Heart right ventricle (tissue), 16 donors: Measurements from ENCODE around the gene PLSCR1. TPM values are rescaled to one million over a fixed set of nuclear protein-coding genes. Genes with fewer than 3 reads are reported as not detected.

Source experiments
- ATAC-seq, 8 donors: fragments of 200-7000 bp; cut with Tn5 transposase; one replicate each; pipeline ENCODE4 v1.9.1; 2020; ENCODE audit warnings: mild to moderate bottlenecking in 8 of 8, moderate library complexity in 8 of 8, moderate number of reproducible peaks in 1 of 8
- DNase-seq, 2 donors: peaks; one replicate each; pipeline ENCODE4 v3.0.0-alpha.2; 2020
- H3K27ac ChIP-seq, 10 donors: fragments of 200-600 bp; sonication (generic) in 2 of 10; one replicate each; pipeline versions ENCODE4 v1.5.0 to v1.8.0; 2020 to 2022; ENCODE audit warnings: mild to moderate bottlenecking in 3 of 10
- H3K27me3 ChIP-seq, 7 donors: fragments of 200-600 bp; one replicate each; pipeline ENCODE4 v1.8.0; 2021 to 2022; ENCODE audit warnings: mild to moderate bottlenecking in 2 of 7
- H3K36me3 ChIP-seq, 9 donors: fragments of 200-600 bp; sonication (generic) in 1 of 9; one replicate each; pipeline versions ENCODE4 v1.5.0 to v1.8.0; 2020 to 2022; ENCODE audit warnings: mild to moderate bottlenecking in 2 of 9
- H3K4me1 ChIP-seq, 9 donors: fragments of 200-600 bp; sonication (generic) in 1 of 9; one replicate each; pipeline versions ENCODE4 v1.5.0 to v1.8.0; 2020 to 2022; ENCODE audit warnings: mild to moderate bottlenecking in 4 of 9
- H3K4me3 ChIP-seq, 10 donors: fragments of 200-600 bp; sonication (generic) in 2 of 10; one replicate each; pipeline versions ENCODE4 v1.5.0 to v1.8.0; 2020 to 2022; ENCODE audit warnings: mild to moderate bottlenecking in 7 of 10, moderate library complexity in 2 of 10
- H3K9me3 ChIP-seq, 11 donors: fragments of 200-600 bp in 10 of 11; sonication (generic) in 2 of 11; one replicate each; pipeline versions ENCODE4 v1.5.0 to v1.8.0; 2013 to 2022; ENCODE audit warnings: mild to moderate bottlenecking in 2 of 11, control low read depth in 1 of 11, moderate library complexity in 1 of 11
- CTCF ChIP-seq, 9 donors: fragments of 200-600 bp; sonication (generic) in 2 of 9; IDR thresholded peaks; one replicate each; pipeline versions ENCODE4 v1.5.0 to v1.8.0; 2021 to 2022; ENCODE audit warnings: antibody characterized with exemption in 9 of 9, mild to moderate bottlenecking in 5 of 9, moderate library complexity in 1 of 9
- WGBS, 2 donors: extraction: QIAGEN DNeasy Blood & Tissue Kit; methylation state at CpG; one replicate each; pipeline ENCODE4 v1.1.7; 2013; ENCODE audit warnings: inconsistent platforms in 1 of 2; 5-methylcytosine and 5-hydroxymethylcytosine counted together
- intact Hi-C, 10 donors: fragments of 100-400 bp; cut with DNase I; formaldehyde crosslinking; loops; one replicate each; pipeline versions ENCODE4 v1.11.1 to v1.14.2; 2022
- polyA plus RNA-seq, 2 donors: library from polyadenylated mRNA; stranded (reverse); fragments of 200-250 nt; gene quantifications; one replicate each; pipeline ENCODE4 v1.2.3, GENCODE V29; 2013
- total RNA-seq, 10 donors: library from RNA; stranded (reverse); fragmentation: NEBNext Ultra II Directional in 3 of 10; extraction: Animal tissue kit (Norgen Biotek cat#: 25700) in 3 of 10; gene quantifications; one replicate each; pipeline versions ENCODE4 v1.2.1 to v1.2.4, GENCODE V29; 2021 to 2023
- donor health status: Arrhythmogenic right ventricular cardiomyopathy.
- donor health status: ischemic (EF 13 %, LVEDD 7.1; RV severe dilation, severe dysfunction).
- donor health status: healthy with polysubstance abuse.
- donor health status: DM: no; HTN: yes; CAD: no.
- donor health status: DM: no; HTN: no; CAD: no.
- donor health status: ischemic (EF 25% LVEDD 6.9; RV normal size, moderate dysfunction).
- donor health status: ischemic (EF 25% LVEDD 5.7; RV mildly dilated, moderate dysfunction).
- donor health status: healthy.
- donor health status: DM: yes; HTN: yes; CAD: no.
- donor health status: Ischemic cardiomyopathy.
- donor health status: ischemic (EF 35%, LVEDD 5.7; RV mildly dilated, moderate dysfunction).
- donor health status: nonischemic (EF 11% LVEDD 7.7; RV severe dilation, severe dysfunction).
- donor health status: DM: yes; HTN: yes; CAD: no.
- donor health status: PGD.
- donor health status: ischemic (EF 29% LVEDD 5.4; RV normal size, mild dysfunction).
- donor health status: nonischemic (EF 23%, LVEDD 6.1; RV moderate dilation, normal function).

Gene PLSCR1
- total and polyA plus RNA-seq, 12 donors = 11.7 to 72.6 (median 20.9) TPM

DNA sequence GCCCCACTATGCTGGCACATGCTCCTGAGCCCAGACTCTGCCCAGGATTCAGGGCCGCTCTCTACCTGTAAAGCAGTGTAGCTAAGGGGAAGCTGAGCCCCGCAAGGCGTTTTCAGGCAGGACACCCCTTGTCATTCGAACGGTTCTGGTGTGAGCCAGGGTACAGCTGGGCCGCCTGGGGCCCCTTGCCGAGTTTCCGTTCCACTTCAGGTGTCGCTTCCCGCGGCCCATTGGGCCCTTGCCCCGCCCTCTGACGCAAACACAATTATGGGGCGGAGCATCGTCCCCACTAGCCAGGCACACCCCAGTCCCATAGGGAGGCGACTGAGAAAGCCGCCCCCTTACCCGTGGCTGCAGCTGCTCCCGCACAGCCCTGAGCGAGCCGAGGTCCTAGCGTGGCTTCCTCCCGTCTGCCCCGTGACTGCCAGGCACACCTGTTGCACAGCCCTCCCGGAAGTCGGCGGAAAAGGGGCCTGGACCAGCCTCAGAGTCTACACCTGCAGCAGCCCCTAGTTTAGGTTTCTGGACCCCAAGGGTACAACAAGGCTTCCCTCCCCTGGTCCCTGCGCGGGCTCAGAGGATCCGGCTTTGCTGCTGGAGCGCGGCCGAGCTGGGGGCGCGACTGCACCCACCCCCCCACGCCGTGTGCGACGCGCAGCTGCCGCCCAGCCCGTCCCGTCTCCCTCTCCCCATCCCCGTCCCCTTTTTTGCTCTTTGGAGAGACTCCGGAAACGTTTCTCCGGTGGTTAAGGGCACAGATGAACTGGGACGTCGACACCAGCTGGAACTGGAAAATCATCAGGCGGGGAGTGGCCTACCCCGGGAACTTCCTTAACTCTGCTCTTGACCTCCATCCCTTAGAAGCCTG lies 75.0 kb downstream of the PLSCR1 start, which contains the start of gene PLSCR2:
PLSCR2 (minus strand) TSS at position 412 of the 868 bp plus-strand sequence. CDS start 9,657 bp downstream, outside the sequence.
- Histone ChIP-seq H3K36me3 (no peaks in the 10 kb centered on the region), H3K4me1 (peaks cover 0 to 18% (median 9%) of the 10 kb centered on the region in 9 donors), H3K27me3 (peaks cover 0 to 6% (median 0%) of the 10 kb centered on the region in 7 donors), H3K27ac (peak within 1 kb of the TSS in 8 of 10 donors; percentile 22 to 86 (median 48)), H3K4me3 (peak within 1 kb of the TSS; percentile 44 to 68 (median 60)), H3K9me3 (no peaks in the 10 kb centered on the region)
- TF ChIP-seq CTCF (IDR thresholded peaks at IDR 0.05) = no peak
- ATAC-seq = peak; percentile 74 to 97 (median 90)
- peak; percentile 53 to 63 for DNase-seq
- intact Hi-C loops = loop anchor here in 1 of 10 donors (10.0 kb wide), 1 partner anchor 75 kb away; the partner anchor contains the start of gene PLSCR1
- 10 to 14% methylated on average over 51 of the region's 51 CpGs for WGBS, 2 donors

- no peaks in the 10 kb centered on the region for H3K9me3 ChIP-seq
- peaks cover 0 to 18% (median 9%) of the 10 kb centered on the region in 9 donors for H3K4me1 ChIP-seq
- peaks cover 0 to 6% (median 0%) of the 10 kb centered on the region in 7 donors for H3K27me3 ChIP-seq
- intact Hi-C loops = loop anchor here in 1 of 10 donors (10.0 kb wide), 1 partner anchor 76 kb away; the partner anchor contains the start of gene PLSCR1
- H3K4me3 ChIP-seq = peak overlapping the region in 6 of 10 donors; percentile 57 to 68 (median 65)
- TF ChIP-seq CTCF (IDR thresholded peaks at IDR 0.05) = no peak
- DNase-seq (peak in 1 of 2 donors; percentile 11), ATAC-seq (peak in 4 of 8 donors; percentile 14 to 34 (median 25))
- peak overlapping the region in 8 of 10 donors; percentile 18 to 86 (median 34) for H3K27ac ChIP-seq
- 80 to 81% methylated on average over 10 of the region's 10 CpGs for WGBS, 2 donors
- no peaks in the 10 kb centered on the region for H3K36me3 ChIP-seq
Observed at GRCh38 chr3:146468671-146469149, 75.7 kb downstream of the PLSCR1 start.

DNA sequence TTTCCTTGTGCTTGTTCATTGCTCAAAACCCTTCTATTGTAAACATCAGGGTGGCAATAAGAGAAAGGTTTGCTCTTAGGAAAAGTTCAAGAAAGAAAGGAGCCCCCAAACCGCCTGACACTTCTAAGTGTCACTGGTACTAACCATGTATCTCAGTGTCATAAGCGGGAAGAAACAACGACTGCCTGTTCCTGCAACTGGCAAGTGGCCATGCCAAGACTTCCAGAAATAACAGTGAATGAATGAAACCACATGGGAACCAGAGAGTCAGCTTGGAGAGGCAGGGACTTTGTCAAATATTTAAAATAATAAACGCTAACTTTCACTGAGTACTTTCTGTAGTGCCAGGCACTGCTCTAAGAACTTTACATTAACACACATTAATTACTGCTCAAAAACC lies 76.2 kb downstream of the PLSCR1 start:
- H3K9me3 ChIP-seq = no peaks in the 10 kb centered on the region
- DNase-seq (no peak), ATAC-seq (peak in 1 of 8 donors; percentile 41)
- H3K27me3 ChIP-seq = peaks cover 0 to 6% (median 0%) of the 10 kb centered on the region in 7 donors
- WGBS, 2 donors = 51% methylated on average over 4 of the region's 4 CpGs
- H3K36me3 ChIP-seq = no peaks in the 10 kb centered on the region
- peaks cover 0 to 18% (median 9%) of the 10 kb centered on the region in 9 donors for H3K4me1 ChIP-seq
- H3K27ac ChIP-seq = peak overlapping the region in 3 of 10 donors; percentile 18 to 86 (median 39)
- intact Hi-C loops = loop anchor here in 1 of 10 donors (10.0 kb wide), 1 partner anchor 77 kb away; the partner anchor contains the start of gene PLSCR1
- H3K4me3 ChIP-seq = no peak overlapping the region
- TF ChIP-seq CTCF (IDR thresholded peaks at IDR 0.05) = no peak

GRCh38 chr3:146466604-146467003 lies 77.8 kb downstream of the PLSCR1 start:
- Histone ChIP-seq H3K4me1 (peaks cover 0 to 18% (median 9%) of the 10 kb centered on the region in 9 donors), H3K4me3 (no peak overlapping the region), H3K9me3 (no peaks in the 10 kb centered on the region), H3K27ac (no peak overlapping the region), H3K36me3 (no peaks in the 10 kb centered on the region), H3K27me3 (peaks cover 0 to 6% (median 0%) of the 10 kb centered on the region in 7 donors)
- no peak for DNase-seq
- ATAC-seq = no peak
- no peak for TF ChIP-seq CTCF (IDR thresholded peaks at IDR 0.05)
- intact Hi-C loops = loop anchor here in 1 of 10 donors (10.0 kb wide), 1 partner anchor 78 kb away; the partner anchor contains the start of gene PLSCR1
- WGBS, 2 donors = 0 to 35% methylated on average over 1 of the region's 1 CpG
